Smooth muscle cell (in vitro differentiated cells): ENCODE measurements around the gene SLC23A3. TPM values are rescaled to one million over a fixed set of nuclear protein-coding genes. Genes with fewer than 3 reads are reported as not detected.

ENCODE experiments used
- DNase-seq: peaks from one replicate; lab custom pipeline; 2025; ENCODE audit not compliant: unreplicated experiment; lab: John Stamatoyannopoulos, UW
- H2AFZ ChIP-seq: fragments of 200-600 bp; sonication (generic); 2 replicates; pipeline ENCODE4 v1.6.0; 2016; ENCODE audit warnings: antibody characterized with exemption, low read depth, mild to moderate bottlenecking
- H3F3A ChIP-seq: fragments of 200-600 bp; sonication (generic); 2 replicates; pipeline ENCODE4 v1.6.0; 2017; ENCODE audit warnings: antibody characterized with exemption, low read depth
- H3K27ac ChIP-seq: fragments of 200-600 bp; sonication (generic); 2 replicates; pipeline ENCODE4 v1.5.1; 2016; ENCODE audit warnings: low read depth, mild to moderate bottlenecking
- H3K27me3 ChIP-seq: fragments of 200-600 bp; sonication (generic); 2 replicates; pipeline ENCODE4 v1.6.1; 2016; ENCODE audit warnings: low read depth, mild to moderate bottlenecking
- H3K36me3 ChIP-seq: fragments of 200-600 bp; sonication (generic); 2 replicates; pipeline ENCODE4 v1.5.1; 2016; ENCODE audit warnings: low read depth
- H3K4me1 ChIP-seq: fragments of 200-600 bp; sonication (generic); 2 replicates; pipeline ENCODE4 v1.5.1; 2016; ENCODE audit warnings: low read depth
- H3K4me2 ChIP-seq: fragments of 200-600 bp; sonication (generic); 2 replicates; pipeline ENCODE4 v1.6.0; 2016; ENCODE audit warnings: mild to moderate bottlenecking
- H3K4me3 ChIP-seq: fragments of 200-600 bp; sonication (generic); 2 replicates; pipeline ENCODE4 v1.5.1; 2016; ENCODE audit warnings: mild to moderate bottlenecking
- H3K79me2 ChIP-seq: fragments of 200-600 bp; sonication (generic); 2 replicates; pipeline ENCODE4 v1.6.0; 2016; ENCODE audit warnings: low read depth, mild to moderate bottlenecking
- H3K9ac ChIP-seq: fragments of 200-600 bp; sonication (generic); 2 replicates; pipeline ENCODE4 v1.6.0; 2016; ENCODE audit warnings: low read depth
- H3K9me3 ChIP-seq: fragments of 200-600 bp; sonication (generic); replicated peaks from 2 replicates; pipeline ENCODE4 v1.5.1; 2016; ENCODE audit warnings: low read depth
- H4K20me1 ChIP-seq: fragments of 200-600 bp; sonication (generic); 2 replicates; pipeline ENCODE4 v1.6.0; 2016; ENCODE audit warnings: low read depth
- CTCF ChIP-seq: fragments of 200-600 bp; sonication (generic); IDR thresholded peaks from 2 replicates; pipeline ENCODE4 v1.5.1; 2017; ENCODE audit warnings: borderline replicate concordance, mild to moderate bottlenecking, antibody characterized with exemption; ENCODE audit not compliant: insufficient read depth, poor library complexity, severe bottlenecking
- WGBS: methylation state at CpG from one replicate; pipeline ENCODE4 v1.1.7; 2016; ENCODE audit warnings: low lambda C conversion rate; 5-methylcytosine and 5-hydroxymethylcytosine counted together
- polyA plus RNA-seq: library from polyadenylated mRNA; unstranded; fragments of >200 nt; fragmentation: Nextera tagmentation; extraction: Ambion mirVana; gene quantifications from 2 replicates; pipeline ENCODE4 v1.2.1, GENCODE V29; 2016
- total RNA-seq: library from RNA; depleted of rRNA; stranded (reverse); fragments of >200 nt; gene quantifications from 2 replicates; pipeline ENCODE4 v1.2.3, GENCODE V29; 2014

The SLC23A3 gene
- total RNA-seq (not detected in 2 replicates), polyA plus RNA-seq (0.40 TPM in 1 of 2 replicates, not detected in the other)

- Histone ChIP-seq H3F3A (peaks cover 3% of the 10 kb centered on the region), H3K4me3 (no peak within 1 kb of the TSS), H3K4me2 (no peak within 1 kb of the TSS), H3K4me1 (no peaks in the 10 kb centered on the region), H3K9me3 (no peaks in the 10 kb centered on the region), H4K20me1 (no peaks in the 10 kb centered on the region), H3K27me3 (no peaks in the 10 kb centered on the region), H2AFZ (no peak within 1 kb of the TSS), H3K36me3 (no peaks in the 10 kb centered on the region), H3K79me2 (no peaks in the 10 kb centered on the region), H3K9ac (no peak within 1 kb of the TSS), H3K27ac (no peak within 1 kb of the TSS)
- no peak for DNase-seq
- 93% methylated on average over 10 of the region's 10 CpGs for WGBS
- no peak for TF ChIP-seq CTCF
Measured at GRCh38 chr2:219169930-219170654, at the start of gene SLC23A3. Gene SLC23A3, minus strand, starts transcription at chr2:219170029. Its CDS starts 45 bp downstream, at chr2:219169984.

- H3K4me2 ChIP-seq: peak within 1 kb of the TSS; percentile 92
- 16% methylated on average over 61 of the region's 71 CpGs for WGBS
- peak within 1 kb of the TSS; percentile 53 for H3K4me3 ChIP-seq
- peak; percentile 89 for DNase-seq
- peaks cover 10% of the 10 kb centered on the region for H3K79me2 ChIP-seq
- peak within 1 kb of the TSS; percentile 77 for H3K27ac ChIP-seq
- H3K9ac ChIP-seq: peak within 1 kb of the TSS; percentile 36
- no peak for TF ChIP-seq CTCF
- H4K20me1 ChIP-seq: no peaks in the 10 kb centered on the region
- no peaks in the 10 kb centered on the region for H3K9me3 ChIP-seq
- H3F3A ChIP-seq: peaks cover 14% of the 10 kb centered on the region
- H3K36me3 ChIP-seq: peaks cover 4% of the 10 kb centered on the region
- peak within 1 kb of the TSS; percentile 9 for H2AFZ ChIP-seq
- peaks cover 7% of the 10 kb centered on the region for H3K4me1 ChIP-seq
- H3K27me3 ChIP-seq: no peaks in the 10 kb centered on the region
Measured at GRCh38 chr2:219218732-219219701, 49.2 kb upstream of the SLC23A3 start, which contains the start of gene ABCB6. Gene ABCB6, minus strand, starts transcription at chr2:219218958. Its CDS starts 285 bp downstream, at chr2:219218673.

- no peaks in the 10 kb centered on the region for H3K9me3 ChIP-seq
- WGBS: under 1% methylated on average over 37 of the region's 37 CpGs
- H3K4me3 ChIP-seq: peak overlapping the region; percentile 53
- peak; percentile 87 for DNase-seq
- no peaks in the 10 kb centered on the region for H3K27me3 ChIP-seq
- no peak for TF ChIP-seq CTCF
- no peaks in the 10 kb centered on the region for H4K20me1 ChIP-seq
- peak overlapping the region; percentile 36 for H3K9ac ChIP-seq
- peaks cover 7% of the 10 kb centered on the region for H3K4me1 ChIP-seq
- H2AFZ ChIP-seq: peak overlapping the region; percentile 9
- peaks cover 14% of the 10 kb centered on the region for H3F3A ChIP-seq
- H3K36me3 ChIP-seq: peaks cover under 1% of the 10 kb centered on the region
- H3K79me2 ChIP-seq: peaks cover 10% of the 10 kb centered on the region
- H3K27ac ChIP-seq: peak overlapping the region; percentile 77
- H3K4me2 ChIP-seq: peak overlapping the region; percentile 92
Measured at GRCh38 chr2:219218217-219218731, 48.4 kb upstream of the SLC23A3 start.
